Esophagus squamous epithelium (tissue), 5 donors: ENCODE data around the gene PTPRQ. TPM values are rescaled to one million over a fixed set of nuclear protein-coding genes. Genes with fewer than 3 reads are reported as not detected.
"Not testable (repeated sequence)": the region's sequence is repeated elsewhere in the genome, so short reads cannot be mapped to it uniquely, and the experiment has no call there.

ENCODE experiments used
- DNase-seq: peaks from one replicate; lab custom pipeline; 2025; lab: John Stamatoyannopoulos, UW
- H3K27ac ChIP-seq, 4 donors: fragments of 200-600 bp; sonication (generic); one replicate each; pipeline ENCODE4 v1.5.1; 2016 to 2019; ENCODE audit warnings: mild to moderate bottlenecking in 1 of 4
- H3K27me3 ChIP-seq, 4 donors: fragments of 200-600 bp; sonication (generic); 1 replicate in 3 of 4; 2 replicates in 1 of 4; pipeline versions ENCODE4 v1.5.1 to v1.6.0; 2017 to 2021; ENCODE audit warnings: antibody characterized with exemption in 1 of 4
- H3K36me3 ChIP-seq, 3 donors: fragments of 200-600 bp; sonication (generic); one replicate each; pipeline ENCODE4 v1.5.1; 2016 to 2019
- H3K4me1 ChIP-seq, 3 donors: fragments of 200-600 bp; sonication (generic); one replicate each; pipeline ENCODE4 v1.5.1; 2017 to 2019
- H3K4me3 ChIP-seq, 4 donors: fragments of 200-600 bp; sonication (generic); 1 replicate in 3 of 4; 2 replicates in 1 of 4; pipeline ENCODE4 v1.5.1; 2016 to 2019; ENCODE audit warnings: mild to moderate bottlenecking in 2 of 4, moderate library complexity in 1 of 4
- H3K9me3 ChIP-seq, 3 donors: fragments of 200-600 bp; sonication (generic); one replicate each; pipeline ENCODE4 v1.5.1; 2016 to 2019
- POLR2A ChIP-seq, 4 donors: fragments of 450-650 bp; IDR thresholded peaks; one replicate each; pipeline ENCODE4 v1.6.1; 2017; ENCODE audit warnings: antibody characterized with exemption in 4 of 4, mild to moderate bottlenecking in 4 of 4, moderate library complexity in 3 of 4
- WGBS, 2 donors: methylation state at CpG; one replicate each; pipeline ENCODE4 v1.1.5; 2018; 5-methylcytosine and 5-hydroxymethylcytosine counted together
- intact Hi-C: fragments of 100-400 bp; cut with DNase I; formaldehyde crosslinking; loops from one replicate; pipeline ENCODE4 v1.15.0; 2022
- total RNA-seq, 4 donors: library from RNA; depleted of rRNA; stranded (reverse); fragments of >200 nt; gene quantifications; one replicate each; pipeline ENCODE4 v1.1.0, GENCODE V29; 2016
- TF ChIP-seq, protein P1 (sequence below), 6 experiments: fragments of 450-650 bp in 4 of 6; fragments of 200-600 bp in 2 of 6; sonication (generic) in 2 of 6; IDR thresholded peaks; one replicate each; pipeline ENCODE4 v1.5.1; 2016 to 2019; ENCODE audit warnings: antibody characterized with exemption in 6 of 6, mild to moderate bottlenecking in 4 of 6, moderate library complexity in 4 of 6
- donor health status: DM: yes; HTN: yes; CAD: no.

The PTPRQ gene
- total RNA-seq, 4 donors from 2014 or later, result 0.19 to 0.44 (median 0.31) TPM; not detected in 1

DNA sequence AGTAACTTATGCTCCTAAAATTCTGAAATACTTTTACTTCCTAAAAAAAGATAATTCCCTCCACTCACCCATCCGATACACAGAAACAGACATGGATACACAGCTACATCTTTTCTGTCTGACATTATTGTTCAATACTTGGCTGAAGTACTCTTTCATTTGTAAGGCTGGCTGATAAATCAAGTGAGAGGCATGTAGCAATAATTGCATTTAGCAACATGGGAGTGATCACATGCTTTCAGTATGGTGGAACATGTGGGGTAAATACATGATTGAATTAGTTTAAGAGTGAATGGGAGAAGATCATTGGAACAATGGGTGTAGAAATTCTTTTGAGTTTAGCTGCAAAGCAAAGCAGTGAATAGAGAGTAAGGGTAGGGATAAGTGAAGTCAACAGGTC, 25.6 kb downstream of the PTPRQ start:
- no peaks in the 10 kb centered on the region for H3K36me3 ChIP-seq
- no peak overlapping the region for H3K27ac ChIP-seq
- TF ChIP-seq, protein P1, sequence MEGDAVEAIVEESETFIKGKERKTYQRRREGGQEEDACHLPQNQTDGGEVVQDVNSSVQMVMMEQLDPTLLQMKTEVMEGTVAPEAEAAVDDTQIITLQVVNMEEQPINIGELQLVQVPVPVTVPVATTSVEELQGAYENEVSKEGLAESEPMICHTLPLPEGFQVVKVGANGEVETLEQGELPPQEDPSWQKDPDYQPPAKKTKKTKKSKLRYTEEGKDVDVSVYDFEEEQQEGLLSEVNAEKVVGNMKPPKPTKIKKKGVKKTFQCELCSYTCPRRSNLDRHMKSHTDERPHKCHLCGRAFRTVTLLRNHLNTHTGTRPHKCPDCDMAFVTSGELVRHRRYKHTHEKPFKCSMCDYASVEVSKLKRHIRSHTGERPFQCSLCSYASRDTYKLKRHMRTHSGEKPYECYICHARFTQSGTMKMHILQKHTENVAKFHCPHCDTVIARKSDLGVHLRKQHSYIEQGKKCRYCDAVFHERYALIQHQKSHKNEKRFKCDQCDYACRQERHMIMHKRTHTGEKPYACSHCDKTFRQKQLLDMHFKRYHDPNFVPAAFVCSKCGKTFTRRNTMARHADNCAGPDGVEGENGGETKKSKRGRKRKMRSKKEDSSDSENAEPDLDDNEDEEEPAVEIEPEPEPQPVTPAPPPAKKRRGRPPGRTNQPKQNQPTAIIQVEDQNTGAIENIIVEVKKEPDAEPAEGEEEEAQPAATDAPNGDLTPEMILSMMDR (IDR thresholded peaks at IDR 0.05), result no peak
- no peak for TF ChIP-seq POLR2A (IDR thresholded peaks at IDR 0.05)
- H3K4me1 ChIP-seq, result no peaks in the 10 kb centered on the region
- 85 to 89% methylated on average over 1 of the region's 1 CpG for WGBS, 2 donors
- H3K27me3 ChIP-seq, result no peaks in the 10 kb centered on the region
- no peak overlapping the region for H3K4me3 ChIP-seq
- no peaks in the 10 kb centered on the region for H3K9me3 ChIP-seq
- DNase-seq, result no peak
- intact Hi-C loops, result loop anchor here (10.0 kb wide), 1 partner anchor 295 kb away; no protein-coding TSS in a partner anchor

DNA sequence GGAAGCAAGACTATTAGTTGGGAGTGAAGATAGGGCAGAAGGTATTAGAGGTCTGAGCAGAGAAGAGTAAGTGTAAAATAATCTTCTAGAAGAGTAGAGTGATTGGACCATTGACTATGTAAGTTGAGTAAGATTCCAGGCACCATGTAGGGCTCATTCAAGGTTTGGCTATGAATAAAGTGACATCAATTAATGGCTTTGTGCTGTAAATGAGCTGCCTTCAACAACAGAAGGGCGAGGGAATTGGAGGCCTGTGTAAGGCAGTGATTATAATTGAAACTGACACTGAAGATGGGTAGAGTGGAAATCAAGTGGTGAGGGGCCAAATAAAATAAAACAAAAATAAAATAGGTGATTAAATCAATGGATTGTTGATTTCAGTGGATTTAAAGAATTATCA, 26.4 kb downstream of the PTPRQ start:
- no peak overlapping the region for H3K4me3 ChIP-seq
- H3K9me3 ChIP-seq, result no peaks in the 10 kb centered on the region
- 73 to 74% methylated on average over 1 of the region's 1 CpG for WGBS, 2 donors
- DNase-seq, result no peak
- intact Hi-C loops, result loop anchor here (10.0 kb wide), 1 partner anchor 294 kb away; no protein-coding TSS in a partner anchor
- H3K27ac ChIP-seq, result no peak overlapping the region
- no peaks in the 10 kb centered on the region for H3K4me1 ChIP-seq
- H3K36me3 ChIP-seq, result no peaks in the 10 kb centered on the region
- H3K27me3 ChIP-seq, result no peaks in the 10 kb centered on the region
- TF ChIP-seq POLR2A (IDR thresholded peaks at IDR 0.05), result no peak
- TF ChIP-seq, protein P1 (IDR thresholded peaks at IDR 0.05), result no peak

DNA sequence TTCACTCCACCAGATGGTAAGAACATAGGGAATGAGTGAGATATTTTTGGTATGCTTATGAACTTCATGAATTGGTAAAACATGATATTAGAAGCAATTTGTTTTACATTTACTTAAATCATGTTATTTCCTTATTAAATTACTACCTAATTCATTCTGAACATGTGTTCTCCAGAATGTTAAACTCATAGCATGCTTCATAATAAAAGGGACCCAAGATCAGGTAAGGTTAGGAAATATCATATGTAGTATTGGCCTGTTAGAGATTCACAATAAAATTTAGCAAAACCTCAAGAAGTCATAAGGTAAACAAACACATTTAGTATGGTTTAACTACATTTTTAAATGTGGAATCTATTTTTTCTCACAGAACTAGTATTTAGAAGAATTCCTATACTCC, 28.2 kb downstream of the PTPRQ start:
- Histone ChIP-seq H3K36me3 (no peaks in the 10 kb centered on the region), H3K4me1 (no peaks in the 10 kb centered on the region), H3K27ac (no peak overlapping the region), H3K27me3 (no peaks in the 10 kb centered on the region), H3K9me3 (no peaks in the 10 kb centered on the region), H3K4me3 (no peak overlapping the region)
- no peak for TF ChIP-seq POLR2A (IDR thresholded peaks at IDR 0.05)
- TF ChIP-seq, protein P1 (IDR thresholded peaks at IDR 0.05), result no peak
- intact Hi-C loops, result loop anchor here (10.0 kb wide), 1 partner anchor 293 kb away; no protein-coding TSS in a partner anchor
- DNase-seq, result no peak

DNA sequence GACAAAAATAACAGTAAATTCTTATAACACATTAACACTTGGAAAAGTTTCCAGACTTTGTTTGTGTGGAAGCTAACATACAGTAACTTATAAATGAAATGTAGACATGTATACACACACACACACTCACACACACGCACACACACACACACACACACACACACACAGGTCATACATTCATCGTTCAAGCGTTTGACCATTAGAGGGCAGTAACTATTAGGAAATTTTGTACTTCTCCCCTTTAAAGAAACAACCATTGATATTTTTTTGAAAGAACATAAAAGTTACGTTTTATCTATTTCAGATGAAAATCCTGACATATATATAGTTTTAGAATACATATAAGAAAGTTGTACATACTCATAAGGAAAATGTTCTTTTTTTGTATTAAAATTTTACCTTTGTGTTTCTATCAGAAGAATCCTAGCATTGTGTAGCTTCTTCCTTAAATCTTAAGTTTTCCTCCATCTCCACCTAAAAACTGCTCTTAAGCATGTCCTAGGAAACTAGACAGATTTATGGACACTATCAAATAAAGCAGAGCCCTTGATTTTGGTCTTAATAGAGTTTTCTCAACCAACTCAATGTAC, 29.0 kb downstream of the PTPRQ start:
- Histone ChIP-seq H3K4me3 (no peak overlapping the region), H3K9me3 (no peaks in the 10 kb centered on the region), H3K27ac (no peak overlapping the region), H3K4me1 (no peaks in the 10 kb centered on the region), H3K36me3 (no peaks in the 10 kb centered on the region), H3K27me3 (no peaks in the 10 kb centered on the region)
- DNase-seq, result no peak
- intact Hi-C loops, result loop anchor here (10.0 kb wide), 1 partner anchor 292 kb away; no protein-coding TSS in a partner anchor
- 4% methylated on average over 4 of the region's 4 CpGs for WGBS, 2 donors
- no peak for TF ChIP-seq POLR2A (IDR thresholded peaks at IDR 0.05)
- TF ChIP-seq, protein P1 (IDR thresholded peaks at IDR 0.05), result peak in 3 of 6 experiments; percentile 30 to 61 (median 46)

DNA sequence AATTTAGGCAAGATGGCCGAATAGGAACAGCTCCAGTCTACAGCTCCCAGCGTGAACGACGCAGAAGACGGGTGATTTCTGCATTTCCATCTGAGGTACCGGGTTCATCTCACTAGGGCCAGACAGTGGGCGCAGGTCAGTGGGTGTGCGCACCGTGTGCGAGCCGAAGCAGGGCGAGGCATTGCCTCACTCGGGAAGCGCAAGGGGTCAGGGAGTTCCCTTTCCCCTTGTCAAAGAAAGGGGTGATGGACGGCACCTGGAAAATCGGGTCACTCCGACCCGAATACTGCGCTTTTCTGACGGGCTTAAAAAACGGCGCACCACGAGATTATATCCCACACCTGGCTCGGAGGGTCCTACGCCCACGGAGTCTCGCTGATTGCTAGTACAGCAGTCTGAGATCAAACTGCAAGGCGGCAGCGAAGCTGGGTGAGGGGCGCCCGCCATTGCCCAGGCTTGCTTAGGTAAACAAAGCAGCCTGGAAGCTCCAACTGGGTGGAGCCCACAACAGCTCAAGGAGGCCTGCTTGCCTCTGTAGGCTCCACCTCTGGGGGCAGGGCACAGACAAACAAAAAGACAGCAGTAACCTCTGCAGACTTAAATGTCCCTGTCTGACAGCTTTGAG, 33.6 kb downstream of the PTPRQ start:
- not testable (repeated sequence) for H3K4me3 ChIP-seq, H3K27me3 ChIP-seq, H3K27ac ChIP-seq, H3K4me1 ChIP-seq, H3K36me3 ChIP-seq, DNase-seq, H3K9me3 ChIP-seq
- intact Hi-C loops, result loop anchor here (10.0 kb wide), 1 partner anchor 287 kb away; no protein-coding TSS in a partner anchor
- 84 to 91% methylated on average over 27 to 29 of the region's 31 CpGs for WGBS, 2 donors
